GM13976 (cell line): Measurements from ENCODE around the gene SUCLG2.

Experiments used
- DNase-seq: peaks from one replicate; pipeline ENCODE4 v3.0.0; 2012; ENCODE audit warnings: low spot score
- in situ Hi-C: fragments of 300-500 bp; cut with MboI; formaldehyde crosslinking; loops from one replicate; pipeline ENCODE4 v1.12.0; 2022; ENCODE audit warnings: low sequenced_read_pairs, mixed read lengths, inconsistent platforms; ENCODE audit not compliant: unreplicated experiment
- TF ChIP-seq, protein P1 (sequence below): IDR thresholded peaks from 2 replicates; pipeline ENCODE4 v1.5.1; 2012; ENCODE audit warnings: borderline replicate concordance, mild to moderate bottlenecking; ENCODE audit not compliant: insufficient read depth; ENCODE audit errors: extremely low read depth, missing control alignments, control extremely low read depth

Gene SUCLG2

DNA sequence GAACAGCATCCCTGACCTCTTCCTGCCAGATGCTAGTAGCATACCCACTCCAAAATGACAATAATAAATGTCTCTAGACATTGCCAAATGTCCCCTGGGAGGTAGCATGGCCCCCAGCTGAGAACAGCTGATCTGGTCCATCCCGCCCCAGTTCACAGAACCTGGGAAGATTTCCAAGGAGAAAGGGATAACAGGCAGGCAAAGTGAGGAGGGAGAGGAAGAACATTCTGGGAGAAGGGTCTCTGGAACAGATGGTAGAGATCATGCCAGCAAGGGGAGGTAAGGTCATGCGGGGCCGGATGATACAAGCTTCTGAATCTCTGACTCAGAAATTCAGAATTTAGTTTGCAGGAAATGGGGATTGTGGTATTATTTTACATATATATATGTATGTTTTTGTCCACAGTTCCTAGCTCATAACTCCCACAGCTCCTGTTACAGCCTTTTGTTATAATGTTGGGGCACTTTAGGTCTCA lies 192.7 kb downstream of the SUCLG2 start:
- TF ChIP-seq, protein P1, sequence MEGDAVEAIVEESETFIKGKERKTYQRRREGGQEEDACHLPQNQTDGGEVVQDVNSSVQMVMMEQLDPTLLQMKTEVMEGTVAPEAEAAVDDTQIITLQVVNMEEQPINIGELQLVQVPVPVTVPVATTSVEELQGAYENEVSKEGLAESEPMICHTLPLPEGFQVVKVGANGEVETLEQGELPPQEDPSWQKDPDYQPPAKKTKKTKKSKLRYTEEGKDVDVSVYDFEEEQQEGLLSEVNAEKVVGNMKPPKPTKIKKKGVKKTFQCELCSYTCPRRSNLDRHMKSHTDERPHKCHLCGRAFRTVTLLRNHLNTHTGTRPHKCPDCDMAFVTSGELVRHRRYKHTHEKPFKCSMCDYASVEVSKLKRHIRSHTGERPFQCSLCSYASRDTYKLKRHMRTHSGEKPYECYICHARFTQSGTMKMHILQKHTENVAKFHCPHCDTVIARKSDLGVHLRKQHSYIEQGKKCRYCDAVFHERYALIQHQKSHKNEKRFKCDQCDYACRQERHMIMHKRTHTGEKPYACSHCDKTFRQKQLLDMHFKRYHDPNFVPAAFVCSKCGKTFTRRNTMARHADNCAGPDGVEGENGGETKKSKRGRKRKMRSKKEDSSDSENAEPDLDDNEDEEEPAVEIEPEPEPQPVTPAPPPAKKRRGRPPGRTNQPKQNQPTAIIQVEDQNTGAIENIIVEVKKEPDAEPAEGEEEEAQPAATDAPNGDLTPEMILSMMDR = no peak
- DNase-seq = no peak
- in situ Hi-C loops = no loop called here

DNA sequence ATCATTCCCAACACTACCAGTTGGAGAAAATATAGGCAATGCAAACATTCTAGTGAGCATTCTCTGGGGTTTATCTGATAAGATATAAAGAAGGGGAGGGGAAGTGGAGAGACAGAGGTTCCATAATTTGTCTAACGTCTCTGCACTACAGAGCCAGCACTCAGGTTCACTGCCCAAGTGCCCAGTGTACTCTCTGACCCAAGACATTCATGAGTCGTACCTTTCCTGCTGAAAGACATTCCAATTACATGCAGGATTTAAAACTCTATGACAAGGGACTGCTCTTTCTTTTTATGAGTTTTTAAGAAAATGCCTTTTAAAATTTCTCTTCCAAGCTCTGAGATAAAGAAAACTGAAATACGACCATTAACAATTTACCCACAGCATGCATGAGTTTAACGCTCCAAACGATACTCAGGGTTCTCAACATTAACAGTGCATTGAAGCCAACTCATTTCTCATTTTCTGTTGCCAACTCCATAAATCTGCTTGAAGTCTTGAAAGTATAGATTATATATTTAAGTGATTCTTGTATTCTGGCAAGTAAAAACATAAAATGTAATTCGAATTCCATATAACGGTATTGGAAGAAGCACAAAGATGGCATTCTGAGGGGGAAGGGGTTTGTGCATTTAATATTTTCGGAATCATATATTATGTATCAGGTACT lies 193.4 kb downstream of the SUCLG2 start:
- in situ Hi-C loops = no loop called here
- no peak for DNase-seq
- TF ChIP-seq, protein P1 = no peak

DNA sequence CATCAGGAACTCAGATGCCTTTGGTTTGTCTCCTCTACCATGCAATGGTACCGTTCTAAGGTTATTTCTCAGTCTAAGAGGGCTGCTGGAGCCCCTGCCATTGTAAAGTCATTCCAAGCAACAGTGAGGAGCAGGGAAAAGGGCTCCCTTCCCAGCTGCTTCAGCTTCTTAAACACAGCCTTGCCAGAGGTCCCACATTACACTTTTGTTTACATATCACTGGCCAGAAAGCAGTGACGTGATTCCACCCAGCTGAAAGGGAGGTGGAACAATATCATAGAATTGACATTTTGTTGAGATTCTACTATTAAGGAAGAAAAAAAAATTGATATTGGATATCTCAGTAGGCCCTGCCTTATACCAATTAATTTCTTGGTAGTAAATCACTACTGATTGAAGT lies 194.6 kb downstream of the SUCLG2 start:
- TF ChIP-seq, protein P1 = no peak
- no peak for DNase-seq
- in situ Hi-C loops = no loop called here

DNA sequence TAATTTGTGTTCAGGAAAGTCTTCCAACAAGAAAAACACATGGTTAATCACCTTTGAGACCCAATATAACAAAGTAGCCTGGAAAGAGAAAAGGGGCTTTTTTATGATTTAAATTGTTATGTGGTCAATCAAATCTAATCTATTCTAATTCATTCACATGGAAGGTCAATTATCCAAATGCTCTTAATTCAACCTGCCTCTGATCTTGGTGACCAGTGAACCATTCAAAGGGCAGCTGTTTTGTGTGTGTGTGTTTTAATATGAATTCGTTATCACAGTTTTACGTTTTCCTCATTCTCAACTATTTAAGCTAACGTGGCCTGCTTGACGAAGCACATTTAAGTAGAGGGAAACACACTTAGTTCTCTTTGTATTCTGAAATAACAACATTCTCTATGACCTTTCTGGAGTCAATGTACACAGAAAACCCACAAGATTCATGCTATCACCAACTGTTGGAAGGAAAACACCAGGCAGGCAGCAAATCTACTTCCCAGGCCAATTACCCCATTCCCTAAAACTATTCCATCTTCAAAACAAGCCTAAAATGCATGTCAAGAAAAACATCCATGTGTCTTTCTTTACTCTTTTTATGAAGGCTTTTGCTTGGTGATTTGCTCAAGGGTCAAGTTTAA lies 195.4 kb downstream of the SUCLG2 start:
- no peak for DNase-seq
- in situ Hi-C loops = no loop called here
- TF ChIP-seq, protein P1 = no peak

DNA sequence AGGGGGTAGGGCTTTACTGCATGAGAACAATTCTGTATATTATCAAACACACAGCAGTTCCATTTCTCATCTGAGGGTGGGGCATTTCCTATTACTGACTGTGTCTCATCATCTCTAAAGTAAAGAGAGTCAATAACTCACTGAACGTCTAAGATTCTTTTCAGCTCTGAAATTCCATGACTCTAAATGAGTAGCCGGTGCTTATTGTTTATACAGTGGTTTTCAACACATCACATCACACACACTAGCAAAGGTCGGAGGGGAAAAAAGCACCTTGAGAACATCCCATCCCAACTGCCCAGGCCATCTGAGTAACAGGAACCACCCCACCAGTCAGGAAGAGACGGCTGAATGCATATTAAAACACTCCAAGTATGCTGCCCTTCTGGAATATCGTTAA lies 196.0 kb downstream of the SUCLG2 start:
- in situ Hi-C loops = no loop called here
- TF ChIP-seq, protein P1 = no peak
- no peak for DNase-seq

DNA sequence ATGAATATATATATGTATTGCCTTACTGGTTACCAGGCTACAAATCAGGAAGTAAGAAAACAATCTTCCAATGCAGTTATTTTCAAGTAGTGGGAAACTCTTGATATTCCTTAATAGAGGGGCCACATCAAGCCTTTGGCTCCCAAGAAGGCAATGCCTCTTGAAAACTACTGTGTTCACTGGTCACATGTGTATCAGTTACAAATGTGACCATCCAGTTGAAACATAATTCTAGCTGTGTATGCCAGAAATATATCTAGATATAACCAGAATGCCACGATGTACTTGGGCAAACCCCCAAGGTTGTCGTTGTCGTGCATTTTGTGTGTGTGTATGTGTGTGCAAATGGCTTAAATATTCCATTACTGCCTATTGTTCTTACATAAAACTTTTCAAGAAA lies 200.8 kb downstream of the SUCLG2 start:
- in situ Hi-C loops = no loop called here
- TF ChIP-seq, protein P1 = no peak
- no peak for DNase-seq

DNA sequence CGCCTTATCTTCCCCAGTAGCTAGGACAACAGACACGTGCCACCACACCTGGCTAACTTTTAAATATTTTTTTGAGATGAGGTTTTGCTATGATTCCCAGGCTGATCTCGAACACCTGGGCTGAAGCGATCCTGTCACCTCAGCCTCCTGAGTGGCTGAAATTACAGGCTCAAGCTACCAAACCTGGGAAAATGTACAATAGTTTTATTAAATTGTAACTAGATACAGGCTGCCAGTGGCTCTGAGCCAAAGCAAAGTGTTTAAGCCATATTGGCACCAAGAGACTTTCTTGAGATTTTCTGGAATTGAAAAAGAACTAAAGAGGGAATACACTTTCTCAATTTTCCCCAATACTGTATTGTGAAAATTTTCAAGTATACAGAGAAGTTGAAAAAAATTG lies 204.3 kb downstream of the SUCLG2 start:
- TF ChIP-seq, protein P1 = no peak
- no peak for DNase-seq
- in situ Hi-C loops = no loop called here
